NCI-H524 (cell line): ENCODE data around the gene PPIL4.
"Not testable (repeated sequence)": the region's sequence is repeated elsewhere in the genome, so short reads cannot be mapped to it uniquely, and the experiment has no call there.

Source experiments
- DNase-seq, 2 experiments: peaks; one replicate each; lab custom pipeline; 2025; lab: John Stamatoyannopoulos, UW

PPIL4 gene

GRCh38 chr6:149483849-149484655 is 61.8 kb downstream of the PPIL4 start:
- no peak for DNase-seq

- DNase-seq: no peak
Measured at GRCh38 chr6:149483334-149483725, 62.5 kb downstream of the PPIL4 start.

- DNase-seq: no peak
Measured at GRCh38 chr6:149482545-149483333, 63.1 kb downstream of the PPIL4 start.

- DNase-seq: no peak
Measured at GRCh38 chr6:149480502-149481280, 65.2 kb downstream of the PPIL4 start.

- peak; percentile 17 to 53 for DNase-seq
Measured at GRCh38 chr6:149478631-149479314, 67.1 kb downstream of the PPIL4 start.

- DNase-seq: no peak
Measured at GRCh38 chr6:149477544-149477943, 68.3 kb downstream of the PPIL4 start.

GRCh38 chr6:149476789-149477455 is 68.9 kb downstream of the PPIL4 start:
- no peak for DNase-seq

- DNase-seq: no peak
Measured at GRCh38 chr6:149474108-149474935, 71.5 kb downstream of the PPIL4 start.

- peak; percentile 25 to 38 for DNase-seq
Measured at GRCh38 chr6:149473080-149474052, 72.5 kb downstream of the PPIL4 start.

- DNase-seq: no peak
Measured at GRCh38 chr6:149472241-149472640, 73.6 kb downstream of the PPIL4 start.

GRCh38 chr6:149471801-149472200 is 74.0 kb downstream of the PPIL4 start:
- DNase-seq: no peak

GRCh38 chr6:149470948-149471347 is 74.9 kb downstream of the PPIL4 start:
- DNase-seq: no peak

GRCh38 chr6:149468179-149468578 is 77.7 kb downstream of the PPIL4 start:
- DNase-seq: no peak

- no peak for DNase-seq
Measured at GRCh38 chr6:149467265-149467664, 78.6 kb downstream of the PPIL4 start.

GRCh38 chr6:149464411-149464810 is 81.4 kb downstream of the PPIL4 start:
- no peak for DNase-seq

- no peak for DNase-seq
Measured at GRCh38 chr6:149463781-149464180, 82.1 kb downstream of the PPIL4 start.

- DNase-seq: not testable (repeated sequence)
Measured at GRCh38 chr6:149462712-149463111, 83.1 kb downstream of the PPIL4 start.

- DNase-seq: no peak
Measured at GRCh38 chr6:149461670-149462069, 84.2 kb downstream of the PPIL4 start.

GRCh38 chr6:149460249-149460648 is 85.6 kb downstream of the PPIL4 start:
- DNase-seq: not testable (repeated sequence)
